Activated CD4-positive, alpha-beta T cell treated with anti-CD3 and anti-CD28 coated beads, Interleukin-2, amount 50 U/mL, for 1 hour (primary cell): Measurements from ENCODE around the gene ACOT7.
A peak's percentile ranks its signal among the peaks of the same experiment; 100 is the strongest.

ENCODE experiments used
- DNase-seq: peaks from one replicate; pipeline ENCODE4 v3.0.0-alpha.2; 2020

Gene ACOT7

DNA sequence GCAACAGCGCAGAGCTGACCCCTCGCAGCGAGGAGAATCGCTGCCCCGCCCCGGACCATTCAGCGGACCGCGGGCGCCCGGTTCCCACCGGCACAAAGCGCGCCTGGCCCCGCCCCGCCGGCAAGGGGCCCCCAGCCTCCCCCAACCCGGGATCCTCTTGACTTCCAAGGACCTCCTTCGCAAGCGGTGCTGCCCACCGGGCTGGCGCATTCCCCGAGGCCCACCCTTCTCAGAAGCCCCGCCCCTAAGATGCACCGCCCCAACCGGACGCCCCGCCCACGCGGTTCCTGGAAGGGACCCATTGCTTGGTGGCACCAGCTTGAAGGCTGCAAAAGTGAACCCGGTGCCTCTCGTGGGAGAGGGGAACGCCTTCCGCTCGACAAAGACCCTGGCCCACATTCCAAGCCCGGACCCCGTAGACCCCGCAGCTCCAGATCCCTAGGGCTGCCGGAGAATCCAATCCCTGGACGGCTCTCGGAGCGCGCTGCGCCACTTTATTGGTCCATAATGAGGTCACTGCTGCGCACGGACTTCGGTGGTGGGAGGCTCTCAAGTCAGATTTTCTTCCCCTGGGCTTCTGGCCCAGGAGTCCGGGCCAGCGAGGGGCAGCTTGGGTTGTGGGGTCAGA, 147.6 kb downstream of the ACOT7 start:
- DNase-seq = peak; percentile 37

DNA sequence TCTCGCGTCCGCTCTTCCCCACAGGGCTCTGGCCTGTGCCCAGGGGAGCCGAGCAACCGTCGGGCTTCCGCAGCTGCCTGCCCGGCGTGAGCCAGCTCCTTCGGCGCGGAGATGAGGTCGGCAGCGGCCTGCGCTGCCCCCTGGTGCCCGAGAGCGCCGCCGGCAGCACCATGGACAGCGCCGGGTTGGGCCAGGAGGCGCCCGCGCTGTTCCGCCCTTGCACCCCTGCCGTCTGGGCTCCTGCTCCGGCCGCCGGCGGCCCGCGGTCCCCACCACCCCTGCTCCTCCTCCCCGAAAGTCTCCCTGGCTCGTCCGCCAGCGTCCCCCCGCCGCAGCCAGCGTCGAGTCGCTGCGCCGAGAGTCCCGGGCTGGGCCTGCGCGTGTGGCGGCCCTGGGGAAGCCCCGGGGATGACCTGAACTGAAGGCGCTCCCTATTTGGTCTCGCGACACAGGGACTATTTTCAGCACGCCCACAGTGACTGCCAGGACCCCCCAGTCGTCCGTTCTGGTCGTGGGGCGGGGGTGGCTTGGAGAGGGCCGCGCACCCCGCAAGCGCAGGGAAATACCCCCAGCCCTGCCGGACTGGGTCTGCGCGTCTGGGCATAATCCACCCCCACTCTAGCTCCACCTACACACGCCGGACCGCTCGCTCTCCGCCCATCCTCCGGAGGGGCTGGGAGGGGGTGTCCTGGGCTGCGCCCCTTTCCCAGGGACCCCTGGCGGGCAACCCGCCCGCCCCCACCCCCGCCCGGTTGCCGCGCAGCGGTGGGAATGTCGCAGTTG, 148.3 kb downstream of the ACOT7 start:
- peak; percentile 78 for DNase-seq

DNA sequence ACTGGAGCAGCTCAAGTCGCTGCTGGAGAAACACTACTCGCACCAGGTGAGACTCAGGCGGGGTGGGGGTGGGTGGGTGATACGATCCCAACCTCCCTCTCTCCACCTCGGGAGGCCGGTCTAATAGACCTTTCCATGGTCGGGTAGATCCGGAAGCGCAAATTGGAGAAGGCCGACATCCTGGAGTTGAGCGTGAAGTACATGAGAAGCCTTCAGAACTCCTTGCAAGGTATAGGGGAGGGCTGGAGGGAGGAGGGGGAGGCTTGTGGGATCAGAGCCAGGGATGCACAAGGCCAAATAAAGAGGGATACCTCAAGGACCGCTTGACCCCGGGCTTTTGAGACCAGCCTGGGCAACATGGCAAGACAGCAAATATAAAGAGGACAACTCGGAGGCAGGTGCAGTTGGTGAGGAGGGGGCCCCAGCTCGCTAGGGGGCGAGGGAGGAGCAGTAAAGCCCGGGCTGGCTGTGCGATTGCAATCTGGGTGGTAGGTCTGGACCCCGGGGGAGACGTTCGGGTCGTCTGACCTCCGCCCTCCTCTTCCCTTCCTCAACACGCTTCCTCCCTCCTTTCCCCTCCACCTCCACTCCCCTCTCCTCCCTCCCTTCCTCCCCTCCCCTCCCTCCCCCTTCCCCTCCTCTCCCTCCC, 149.0 kb downstream of the ACOT7 start:
- DNase-seq = no peak

GRCh38 chr1:6243993-6244392, 149.6 kb downstream of the ACOT7 start, which contains the start of gene HES3:
TSS of gene HES3 (plus strand) at chr1:6244179. CDS start at chr1:6244366, 187 bp downstream.
- DNase-seq = no peak

- no peak for DNase-seq
Observed at GRCh38 chr1:6243053-6243834, 150.3 kb downstream of the ACOT7 start.

GRCh38 chr1:6241887-6242740, 151.5 kb downstream of the ACOT7 start:
- DNase-seq = no peak

GRCh38 chr1:6241107-6241886, 152.3 kb downstream of the ACOT7 start:
- no peak for DNase-seq

- DNase-seq = no peak
Observed at GRCh38 chr1:6239950-6240768, 153.4 kb downstream of the ACOT7 start.

DNA sequence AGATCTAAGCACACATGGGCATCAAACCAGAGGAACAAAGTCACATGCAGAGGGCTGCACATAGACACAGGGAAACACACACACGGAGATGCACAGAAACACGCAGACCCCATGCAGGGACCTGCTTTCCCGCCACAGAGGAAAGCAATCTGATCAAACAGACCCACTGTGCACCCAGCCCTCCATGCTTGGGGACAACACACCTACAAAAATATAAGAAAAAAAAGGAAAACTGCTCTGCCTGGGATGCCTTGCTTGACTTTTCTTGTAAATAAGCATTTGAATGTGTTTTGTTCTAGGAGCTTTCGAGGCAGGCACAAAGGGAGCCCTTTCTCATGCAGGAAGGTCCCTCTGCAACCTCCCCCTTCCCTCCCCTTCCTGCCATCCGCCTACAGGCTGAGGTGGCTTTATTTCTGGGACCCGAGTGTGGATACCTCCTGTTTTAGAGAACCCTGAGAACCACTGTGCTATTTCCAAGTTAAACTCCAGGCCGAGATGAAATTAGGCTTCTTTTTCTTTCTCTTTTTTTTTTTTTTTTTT, 154.3 kb downstream of the ACOT7 start:
- DNase-seq = no peak

- no peak for DNase-seq
Observed at GRCh38 chr1:6237093-6237492, 156.5 kb downstream of the ACOT7 start.

DNA sequence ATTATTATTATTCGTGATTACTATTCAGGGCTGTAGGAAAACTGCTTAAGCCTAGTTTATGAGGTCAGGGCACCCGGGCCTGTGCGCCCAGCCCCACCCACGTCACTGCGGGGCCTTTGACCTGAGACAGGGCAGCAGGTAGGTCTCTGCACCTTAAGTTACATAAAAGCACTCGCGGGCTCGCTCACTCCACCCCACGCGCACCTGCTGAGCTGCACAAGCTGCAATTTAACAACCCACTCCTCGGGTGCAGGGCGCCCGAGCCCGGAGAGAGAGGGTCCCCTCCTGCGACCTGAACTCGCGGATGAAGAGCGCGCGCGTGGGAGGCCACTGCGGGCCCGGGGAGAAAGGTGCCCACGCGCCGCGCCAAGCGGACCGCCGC, 158.3 kb downstream of the ACOT7 start:
- no peak for DNase-seq

DNA sequence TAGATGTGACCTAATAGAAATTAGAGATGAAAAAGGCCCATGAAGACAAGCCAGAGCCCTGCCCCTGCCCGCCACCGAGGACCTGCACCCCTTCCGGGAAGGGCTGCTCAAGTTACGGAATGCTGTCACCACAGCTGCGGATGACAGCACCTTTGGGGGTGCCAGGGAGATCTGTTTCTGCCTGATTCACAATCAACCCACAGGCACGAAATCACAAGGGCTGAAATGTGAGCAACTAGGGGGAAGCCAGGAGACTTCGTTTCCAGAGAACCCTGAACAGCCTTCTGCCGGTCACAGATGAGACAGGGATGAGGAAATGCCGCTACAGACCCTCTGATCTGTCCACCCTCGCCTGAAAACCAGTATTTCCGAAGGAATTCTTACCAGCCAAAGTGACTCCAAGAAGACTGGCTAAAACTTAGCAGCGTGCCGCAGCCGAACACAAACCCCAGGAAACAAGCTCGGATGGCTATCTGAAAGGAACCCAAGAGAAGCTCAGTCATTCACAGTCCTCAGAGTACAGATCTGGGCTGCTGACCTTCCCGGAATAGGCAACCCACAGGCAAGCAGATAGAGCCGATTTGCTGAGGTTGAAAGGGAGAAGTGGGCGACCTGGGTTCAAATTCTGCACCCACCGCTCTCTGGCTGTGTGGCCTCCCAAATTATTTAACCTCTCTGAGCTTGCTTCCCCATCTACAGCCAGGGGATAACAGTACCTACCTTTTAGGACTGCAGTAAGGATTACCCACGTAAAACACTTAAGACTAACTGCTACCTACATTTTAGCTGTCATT, 158.9 kb downstream of the ACOT7 start:
- DNase-seq = no peak

DNA sequence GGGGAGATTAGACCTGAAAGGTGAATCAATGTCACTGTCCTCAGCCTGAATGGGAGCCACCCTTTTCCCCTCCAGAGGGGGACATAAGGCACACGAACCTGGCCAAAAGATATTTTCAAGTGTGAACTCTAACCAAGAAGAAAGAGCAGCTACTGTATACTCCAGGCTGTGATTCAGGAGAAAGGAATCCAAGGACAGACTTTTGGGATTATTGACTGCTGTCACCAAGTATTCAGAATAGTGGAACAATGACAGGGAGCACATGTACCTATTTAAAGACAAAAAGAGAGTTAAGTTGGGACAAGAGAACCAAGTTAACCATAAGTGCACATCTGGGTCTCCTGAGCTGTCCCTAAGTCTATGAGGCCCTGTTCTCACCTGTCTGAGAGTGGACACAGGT, 160.2 kb downstream of the ACOT7 start:
- DNase-seq = no peak

GRCh38 chr1:6225651-6226050, 167.9 kb downstream of the ACOT7 start:
- no peak for DNase-seq

DNA sequence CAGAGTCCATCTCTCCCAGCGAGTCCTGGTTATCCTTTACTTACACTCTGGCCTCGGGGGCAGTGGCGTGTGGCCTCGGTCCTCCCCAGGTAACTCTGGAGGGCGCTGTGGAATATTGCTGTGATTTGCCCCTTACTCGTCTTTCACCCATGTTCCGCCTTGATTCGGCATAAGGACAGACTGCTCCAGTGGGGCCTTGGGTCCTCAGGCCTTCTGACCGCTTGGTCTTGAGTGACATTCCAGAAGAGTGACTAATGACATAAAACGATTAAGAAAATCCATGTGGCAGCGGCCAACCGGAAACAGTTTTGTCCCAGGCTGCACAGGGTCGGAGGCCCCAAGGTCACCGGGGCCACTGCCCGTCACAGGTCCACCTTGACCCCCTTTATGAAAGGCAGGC, 168.8 kb downstream of the ACOT7 start:
- DNase-seq = no peak

GRCh38 chr1:6223617-6224016, 169.9 kb downstream of the ACOT7 start:
- no peak for DNase-seq

DNA sequence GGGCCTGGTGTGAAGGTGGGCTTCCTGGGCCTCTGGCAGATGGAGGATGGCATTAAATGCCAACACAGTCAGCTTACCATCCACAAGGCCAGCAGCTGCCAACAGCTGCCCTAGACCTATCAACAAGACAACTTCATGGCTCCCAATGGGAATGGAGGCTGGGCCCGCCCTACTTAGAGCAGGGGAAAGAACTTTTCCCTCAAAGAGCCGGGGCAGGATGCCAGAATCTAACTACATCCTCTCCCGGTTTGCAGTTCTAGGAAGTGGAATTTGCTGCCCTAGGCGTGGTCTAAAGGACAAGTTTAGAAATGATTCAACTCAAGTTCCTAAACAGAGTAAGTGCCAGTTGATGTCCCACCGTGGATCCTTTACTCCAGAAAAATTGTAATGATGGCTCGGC, 170.9 kb downstream of the ACOT7 start:
- DNase-seq = no peak

DNA sequence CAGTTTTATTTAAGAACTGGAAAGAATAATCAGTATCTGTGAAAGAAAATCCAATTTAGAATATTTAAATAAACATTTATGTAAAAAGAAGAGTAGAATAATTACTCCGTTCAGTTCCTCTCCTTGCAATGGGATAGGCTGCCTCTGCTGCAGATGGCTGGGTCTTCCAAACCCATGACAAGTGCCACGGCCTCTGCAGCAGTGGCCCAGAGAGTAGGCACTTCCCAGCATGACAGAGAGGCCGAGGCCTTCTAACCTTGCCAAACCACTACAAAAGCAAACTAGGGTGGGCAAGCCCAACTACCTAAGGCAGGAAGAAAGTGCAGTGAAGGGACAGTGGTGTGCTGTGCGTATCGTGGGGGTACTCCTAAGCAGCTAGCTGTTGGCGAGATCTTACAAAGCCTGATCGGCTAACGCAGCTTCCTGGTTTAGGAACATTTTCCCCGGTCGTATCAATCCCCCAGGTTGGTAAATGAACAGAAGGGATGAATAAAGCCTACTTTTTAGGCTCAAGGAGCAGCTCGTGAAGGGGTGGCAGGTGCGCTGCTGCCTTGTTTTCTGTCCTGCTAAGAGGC, 172.3 kb downstream of the ACOT7 start:
- DNase-seq = no peak

DNA sequence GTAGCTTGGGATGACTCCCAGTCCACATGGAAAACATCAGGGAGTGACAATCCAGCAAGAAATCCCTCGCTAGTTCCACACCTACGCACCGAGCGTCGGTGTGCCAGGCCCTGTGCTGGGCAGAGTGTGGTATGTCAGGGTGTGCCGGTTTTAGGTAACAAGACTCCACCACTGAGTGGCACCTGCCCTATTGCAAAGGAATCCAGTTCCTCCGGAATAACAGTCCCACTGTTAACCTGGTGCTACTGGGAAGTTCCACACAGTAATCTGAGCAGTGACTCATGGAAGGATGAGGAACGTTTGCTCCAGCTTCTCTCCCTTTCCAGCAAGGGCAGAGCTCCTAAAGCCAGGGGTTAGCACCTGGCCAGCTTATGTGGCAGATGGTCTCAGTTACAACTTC, 173.3 kb downstream of the ACOT7 start:
- no peak for DNase-seq
